ENCODE measurements around the gene ATP2B2.

GRCh38 chr3:10400050-10400748, 105.2 kb downstream of the ATP2B2 start:
- no peak for TF ChIP-seq CTCF (IDR thresholded peaks at IDR 0.05)
- no peak for TF ChIP-seq POLR2A (IDR thresholded peaks at IDR 0.05)

Measured in right lobe of liver (tissue), 4 donors.